IPS DF 19.7 (cell line): ENCODE measurements around the gene SPACA4.

Experiments used
- DNase-seq: peaks from one replicate; pipeline ENCODE4 v3.0.0-alpha.2; 2013; ENCODE audit warnings: low read depth, low spot score

SPACA4 gene

GRCh38 chr19:48633148-48634035 is 26.9 kb downstream of the SPACA4 start:
- no peak for DNase-seq

- DNase-seq = no peak
These were observed 27.4 kb downstream of the SPACA4 start for GRCh38 chr19:48634036-48634342.

- DNase-seq = no peak
These were observed 28.1 kb downstream of the SPACA4 start for GRCh38 chr19:48634424-48635262.

- DNase-seq = no peak
These were observed 28.9 kb downstream of the SPACA4 start for GRCh38 chr19:48635263-48635965.

GRCh38 chr19:48635966-48636858 is 29.7 kb downstream of the SPACA4 start:
- DNase-seq = no peak

GRCh38 chr19:48636859-48637448 is 30.4 kb downstream of the SPACA4 start, which contains the start of gene DBP:
Gene DBP, minus strand, starts transcription at chr19:48637379. Its CDS starts 385 bp downstream, at chr19:48636994.
- DNase-seq = no peak

GRCh38 chr19:48637449-48637947 is 31.0 kb downstream of the SPACA4 start:
- DNase-seq = no peak

- no peak for DNase-seq
These were observed 31.6 kb downstream of the SPACA4 start for GRCh38 chr19:48637948-48638830.

- no peak for DNase-seq
These were observed 32.4 kb downstream of the SPACA4 start for GRCh38 chr19:48638831-48639381.

GRCh38 chr19:48639483-48640375 is 33.2 kb downstream of the SPACA4 start:
- no peak for DNase-seq

GRCh38 chr19:48641850-48642249 is 35.3 kb downstream of the SPACA4 start:
- no peak for DNase-seq

GRCh38 chr19:48642862-48643261 is 36.3 kb downstream of the SPACA4 start:
- DNase-seq = no peak

- no peak for DNase-seq
These were observed 37.8 kb downstream of the SPACA4 start for GRCh38 chr19:48644355-48644754.

- DNase-seq = no peak
These were observed 38.5 kb downstream of the SPACA4 start for GRCh38 chr19:48644839-48645619.

- no peak for DNase-seq
These were observed 39.1 kb downstream of the SPACA4 start for GRCh38 chr19:48645620-48646000.

GRCh38 chr19:48646001-48646721 is 39.6 kb downstream of the SPACA4 start, which contains the start of gene CA11:
Gene CA11, minus strand, starts transcription at chr19:48646187. Its CDS starts 555 bp downstream, at chr19:48645632.
- DNase-seq = no peak
